Measurements from ENCODE around the gene SERPINC1. TPM values are rescaled to one million over a fixed set of nuclear protein-coding genes. Genes with fewer than 3 reads are reported as not detected.
"Not testable (repeated sequence)": the region's sequence is repeated elsewhere in the genome, so short reads cannot be mapped to it uniquely, and the experiment has no call there.

SERPINC1 gene
- total RNA-seq, 1 donor from 2014 or later: not detected

DNA sequence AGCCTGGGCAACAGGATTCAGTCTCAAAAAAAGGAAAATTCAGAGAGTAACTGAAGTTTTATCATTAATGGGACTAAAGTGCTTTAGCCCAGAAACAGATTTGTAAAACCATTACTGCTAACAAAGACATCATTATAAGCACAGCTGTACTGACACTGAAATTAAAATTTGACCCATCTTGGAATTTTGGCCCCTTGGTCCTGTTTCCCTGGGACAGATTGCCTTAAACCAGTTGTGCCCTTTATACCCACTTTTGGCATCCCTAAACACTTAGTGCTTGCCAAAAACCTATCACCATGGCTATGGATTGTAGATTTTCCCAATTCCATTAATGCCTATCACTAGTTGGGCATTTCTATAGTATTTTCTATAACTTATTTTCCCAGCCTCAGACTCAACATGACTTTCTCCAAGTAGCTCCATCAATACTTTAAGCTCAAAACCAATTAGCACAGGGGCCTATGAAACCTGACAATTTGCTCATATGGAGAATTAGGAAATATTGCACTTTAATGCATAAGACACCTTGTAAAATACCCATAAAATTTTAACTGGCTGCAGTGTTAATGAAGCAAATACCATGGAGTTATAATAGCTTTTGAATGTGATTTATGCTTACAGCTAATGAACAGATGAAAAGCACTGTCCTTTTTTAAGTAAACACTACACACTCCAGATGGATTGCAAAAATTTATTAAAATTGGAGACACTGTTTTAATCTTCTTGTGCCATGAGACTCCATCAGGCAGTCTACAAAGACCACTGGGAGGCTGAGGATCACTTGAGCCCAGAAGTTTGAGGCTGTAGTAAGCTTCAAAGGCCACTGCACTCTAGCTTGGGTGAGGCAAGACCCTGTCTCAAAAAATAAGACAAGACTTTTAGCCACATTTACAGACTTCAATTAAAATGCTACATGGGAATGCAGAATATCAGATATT, 53.6 kb downstream of the SERPINC1 start:
- no peak for DNase-seq (ENCODE audit: low read depth)

DNA sequence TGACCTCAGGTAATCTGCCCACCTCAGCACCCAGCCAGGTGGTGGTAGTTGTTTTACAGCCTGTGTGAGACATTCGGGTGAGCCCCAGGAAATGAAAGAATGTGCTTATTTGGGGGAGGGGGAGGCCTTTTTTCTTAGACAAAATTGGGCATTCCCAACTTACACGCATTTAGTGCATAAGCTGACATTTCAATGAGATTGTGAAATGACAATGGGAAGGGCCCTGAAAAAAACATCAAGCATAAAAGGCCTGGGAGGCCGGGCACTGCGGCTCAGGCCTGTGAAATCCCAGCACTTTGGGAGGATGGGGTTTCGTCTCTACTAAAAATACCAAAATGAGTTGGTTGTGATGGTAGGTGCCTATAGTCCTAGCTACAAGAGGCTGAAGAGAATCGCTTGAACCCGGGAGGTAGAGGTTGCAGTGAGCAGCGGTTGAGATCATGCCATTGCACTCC, 54.3 kb downstream of the SERPINC1 start:
- DNase-seq (ENCODE audit: low read depth): no peak

DNA sequence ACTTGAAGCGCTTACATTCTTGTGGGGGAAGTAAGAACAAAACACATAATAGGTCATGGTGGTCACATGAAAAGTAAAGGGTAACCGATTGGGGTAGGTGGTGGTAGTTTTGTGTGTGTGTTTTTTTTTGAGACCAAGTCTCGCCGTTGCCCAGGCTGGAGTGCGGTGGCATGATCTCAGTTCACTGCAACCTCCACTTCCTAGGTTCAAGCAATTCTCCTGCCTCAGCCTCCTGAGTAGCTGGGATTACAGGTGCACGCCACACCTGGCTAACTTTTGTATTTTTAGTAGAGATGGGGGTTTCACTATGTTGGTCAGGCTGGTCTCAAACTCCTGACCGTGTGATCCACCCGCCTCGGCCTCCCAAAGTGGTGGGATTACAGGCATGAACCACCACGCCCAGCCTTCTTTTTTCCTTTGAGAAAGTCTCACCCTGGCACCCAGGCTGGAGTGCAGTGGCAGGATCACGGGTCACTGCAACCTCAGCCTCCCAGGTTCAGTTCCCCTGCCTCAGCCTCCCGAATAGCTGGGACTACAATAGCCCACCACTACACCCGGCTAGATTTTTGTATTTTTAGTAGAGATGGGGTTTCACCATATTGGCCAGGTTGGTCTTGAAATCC, 54.9 kb downstream of the SERPINC1 start:
- DNase-seq (ENCODE audit: low read depth): not testable (repeated sequence)

DNA sequence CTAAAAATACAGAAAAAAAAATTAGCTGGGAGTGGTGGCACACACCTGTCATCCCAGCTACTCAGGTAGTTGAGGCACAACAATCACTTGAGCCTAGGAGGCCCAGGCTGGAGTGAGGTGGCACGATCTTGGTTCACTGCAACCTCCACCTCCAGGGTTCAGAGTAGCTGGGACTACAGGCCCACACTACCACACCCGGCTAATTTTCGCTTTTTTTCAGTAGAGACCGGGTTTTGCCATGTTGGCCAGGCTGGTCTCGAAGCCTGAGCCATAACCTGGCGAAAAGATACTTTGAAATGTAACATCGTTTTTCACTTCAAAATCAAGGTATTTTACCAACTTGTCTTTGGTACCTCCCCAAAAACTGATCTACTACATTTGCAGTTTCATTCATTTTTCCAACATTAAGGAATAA, 55.4 kb downstream of the SERPINC1 start:
- DNase-seq (ENCODE audit: low read depth): no peak

DNA sequence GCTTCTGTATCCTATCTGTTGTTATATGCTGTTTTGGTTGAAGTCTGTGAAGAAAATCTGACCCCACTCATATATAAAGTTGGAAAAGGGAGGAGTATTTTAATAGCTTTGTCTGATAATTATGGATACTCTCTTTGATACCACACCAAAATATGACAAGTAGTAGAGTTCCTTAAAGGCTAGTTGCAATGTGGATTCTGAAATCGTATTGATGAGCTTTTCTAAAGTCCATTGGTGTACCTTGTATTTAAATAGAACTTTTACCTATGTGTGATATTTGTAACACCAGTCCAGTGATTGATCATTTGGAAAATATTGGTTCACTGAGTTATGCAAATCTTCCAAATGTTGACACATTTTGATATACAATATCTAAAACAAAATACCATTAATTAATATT, 57.1 kb downstream of the SERPINC1 start:
- no peak for DNase-seq (ENCODE audit: low read depth)

DNA sequence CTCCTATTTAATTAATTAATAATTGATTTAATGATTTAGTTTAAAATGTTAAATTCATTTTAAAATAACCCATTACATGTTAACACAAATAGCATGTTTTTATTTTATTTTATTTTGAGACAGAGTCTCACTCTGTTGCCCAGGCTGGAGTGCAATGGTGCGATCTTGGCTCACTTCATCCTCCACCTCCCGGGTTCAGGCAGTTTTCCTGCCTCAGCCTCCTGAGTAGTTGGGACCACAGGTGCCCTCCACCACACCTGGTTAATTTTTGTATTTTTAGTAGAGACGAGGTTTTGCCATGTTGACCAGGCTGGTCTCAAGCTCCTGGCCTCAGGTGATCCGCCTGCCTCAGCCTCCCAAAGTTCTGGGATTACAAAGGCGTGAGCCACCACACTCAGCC, 57.6 kb downstream of the SERPINC1 start:
- not testable (repeated sequence) for DNase-seq (ENCODE audit: low read depth)

DNA sequence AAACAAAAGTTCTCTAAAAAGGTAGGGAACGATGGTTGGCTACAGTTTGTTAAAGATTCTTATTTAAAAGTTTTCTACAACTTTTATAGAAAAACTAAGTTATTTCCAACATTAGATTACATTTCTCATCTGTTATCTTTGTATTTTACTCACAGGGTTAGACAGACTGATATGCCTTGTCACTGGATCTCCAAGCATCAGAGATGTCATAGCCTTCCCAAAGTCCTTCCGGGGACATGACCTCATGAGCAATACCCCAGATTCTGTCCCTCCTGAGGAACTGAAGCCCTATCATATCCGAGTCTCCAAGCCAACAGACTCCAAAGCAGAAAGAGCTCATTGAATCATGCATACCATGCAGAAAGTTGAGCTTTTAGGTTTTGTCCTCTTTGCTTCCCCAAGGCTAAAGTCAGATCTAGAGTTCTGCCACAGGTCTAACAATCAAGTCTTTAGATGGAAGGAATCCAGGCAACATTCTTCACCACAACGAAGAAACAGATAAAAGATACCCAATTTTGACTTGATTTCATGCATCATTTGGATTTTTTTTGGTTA, 59.7 kb downstream of the SERPINC1 start:
- no peak for DNase-seq (ENCODE audit: low read depth)

DNA sequence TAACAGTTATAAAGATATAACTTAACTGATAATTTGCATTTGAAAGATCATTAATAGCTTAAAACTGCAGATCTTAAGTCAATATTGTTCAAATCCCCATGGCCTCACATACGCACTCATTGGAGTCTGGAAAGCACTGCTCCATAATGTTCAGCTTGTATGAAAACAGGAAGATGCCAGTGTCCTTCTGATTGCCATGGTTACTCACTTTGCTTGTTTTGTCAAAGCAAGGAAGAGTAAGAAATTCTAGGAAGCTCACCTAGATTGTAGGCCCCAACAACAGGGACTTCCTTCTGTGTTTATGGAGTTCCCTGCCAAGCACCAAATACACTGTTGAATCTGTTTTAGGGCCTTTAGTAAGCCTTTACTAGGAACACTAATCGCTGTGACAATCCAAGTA, 60.2 kb downstream of the SERPINC1 start:
- DNase-seq (ENCODE audit: low read depth): no peak

DNA sequence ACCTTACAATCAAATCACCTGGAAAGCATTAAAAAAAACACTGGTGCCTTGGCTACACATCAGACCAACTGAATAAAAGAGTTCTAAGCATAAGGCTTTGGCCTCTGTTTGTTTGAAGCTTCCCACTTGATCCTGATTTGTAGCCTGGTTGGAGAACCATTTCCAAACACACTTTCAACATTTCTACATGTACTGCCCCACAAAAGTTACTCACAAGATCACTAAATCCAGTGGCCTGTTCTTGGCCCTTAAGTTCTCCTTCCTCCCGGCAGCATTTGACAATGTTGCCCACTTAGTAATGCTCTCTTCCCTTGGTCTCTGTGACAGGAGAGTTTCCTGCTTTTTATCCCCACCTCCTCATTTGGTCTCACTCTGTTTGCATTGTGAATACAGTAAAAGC, 61.1 kb downstream of the SERPINC1 start:
- DNase-seq (ENCODE audit: low read depth): no peak

Other genes starting within 250 kb of the SERPINC1 start
- gene ANKRD45, start 247.5 kb downstream of the SERPINC1 start, total RNA-seq: 0.13 TPM in 1 of 2 replicates, not detected in the other
- 30.4 and 47.8 TPM in 2 replicates for gene KLHL20, start 202.3 kb downstream of the SERPINC1 start, total RNA-seq
- 12.4 and 14.9 TPM in 2 replicates for gene DARS2, start 92.7 kb downstream of the SERPINC1 start, total RNA-seq
- gene CENPL, start 92.4 kb downstream of the SERPINC1 start, total RNA-seq: 7.9 and 10.9 TPM in 2 replicates
- 275 and 402 TPM in 2 replicates for gene GAS5, start 49.3 kb downstream of the SERPINC1 start, total RNA-seq
- gene ZBTB37, start 48.9 kb downstream of the SERPINC1 start, total RNA-seq: 10.9 and 11.7 TPM in 2 replicates
- gene RC3H1, start 105.0 kb upstream of the SERPINC1 start, total RNA-seq: 19.7 and 25.6 TPM in 2 replicates
- gene RABGAP1L, start 242.2 kb upstream of the SERPINC1 start, total RNA-seq: 12.9 and 15.0 TPM in 2 replicates

All from myocyte (in vitro differentiated cells).